ENCODE measurements around the gene EVA1B. TPM values are rescaled to one million over a fixed set of nuclear protein-coding genes. Genes with fewer than 3 reads are reported as not detected.

EVA1B gene
- total RNA-seq: 18.7 TPM

GRCh38 chr1:36323636-36324352 is at the start of gene EVA1B:
Gene EVA1B, minus strand, starts transcription at chr1:36323645. Its CDS starts 608 bp downstream, at chr1:36323037.

GRCh38 chr1:36306210-36306901 is 17.1 kb downstream of the EVA1B start, which contains the start of gene SH3D21:
Gene SH3D21, plus strand, starts transcription at chr1:36306368. Its CDS starts 53 bp downstream, at chr1:36306421.

Other genes starting within 250 kb of the EVA1B start
- gene TEKT2, start 239.6 kb downstream of the EVA1B start, total RNA-seq: 4.1 TPM
- gene ADPRS, start 234.8 kb downstream of the EVA1B start, total RNA-seq: 38.3 TPM
- 65.4 TPM for gene COL8A2, start 198.4 kb downstream of the EVA1B start, total RNA-seq
- 51.9 TPM for gene TRAPPC3, start 174.2 kb downstream of the EVA1B start, total RNA-seq
- gene MAP7D1, start 167.5 kb downstream of the EVA1B start, total RNA-seq: 74.7 TPM
- gene THRAP3, start 99.2 kb downstream of the EVA1B start, total RNA-seq: 103 TPM
- 10.8 TPM for gene SH3D21, start 17.3 kb downstream of the EVA1B start, total RNA-seq
- gene STK40, start 62.3 kb upstream of the EVA1B start, total RNA-seq: 14.7 TPM
- 8.7 TPM for gene LSM10, start 74.3 kb upstream of the EVA1B start, total RNA-seq
- gene OSCP1, start 126.8 kb upstream of the EVA1B start, total RNA-seq: 20.6 TPM
- gene MRPS15, start 140.7 kb upstream of the EVA1B start, total RNA-seq: 26.9 TPM
- 8.8 TPM for gene CSF3R, start 159.3 kb upstream of the EVA1B start, total RNA-seq

Data from camera-type eye (tissue), 1 donor.